ENCODE measurements around the gene NBL1. TPM values are rescaled to one million over a fixed set of nuclear protein-coding genes. Genes with fewer than 3 reads are reported as not detected.
A peak's percentile ranks its signal among the peaks of the same experiment; 100 is the strongest.

The NBL1 gene
- total and polyA plus RNA-seq, 9 of the 15 experiments (the other 6 are each of a cell fraction or from before 2014, with no cell fraction given): 0.10 to 3.7 (median 1.8) TPM; not detected in 1

DNA sequence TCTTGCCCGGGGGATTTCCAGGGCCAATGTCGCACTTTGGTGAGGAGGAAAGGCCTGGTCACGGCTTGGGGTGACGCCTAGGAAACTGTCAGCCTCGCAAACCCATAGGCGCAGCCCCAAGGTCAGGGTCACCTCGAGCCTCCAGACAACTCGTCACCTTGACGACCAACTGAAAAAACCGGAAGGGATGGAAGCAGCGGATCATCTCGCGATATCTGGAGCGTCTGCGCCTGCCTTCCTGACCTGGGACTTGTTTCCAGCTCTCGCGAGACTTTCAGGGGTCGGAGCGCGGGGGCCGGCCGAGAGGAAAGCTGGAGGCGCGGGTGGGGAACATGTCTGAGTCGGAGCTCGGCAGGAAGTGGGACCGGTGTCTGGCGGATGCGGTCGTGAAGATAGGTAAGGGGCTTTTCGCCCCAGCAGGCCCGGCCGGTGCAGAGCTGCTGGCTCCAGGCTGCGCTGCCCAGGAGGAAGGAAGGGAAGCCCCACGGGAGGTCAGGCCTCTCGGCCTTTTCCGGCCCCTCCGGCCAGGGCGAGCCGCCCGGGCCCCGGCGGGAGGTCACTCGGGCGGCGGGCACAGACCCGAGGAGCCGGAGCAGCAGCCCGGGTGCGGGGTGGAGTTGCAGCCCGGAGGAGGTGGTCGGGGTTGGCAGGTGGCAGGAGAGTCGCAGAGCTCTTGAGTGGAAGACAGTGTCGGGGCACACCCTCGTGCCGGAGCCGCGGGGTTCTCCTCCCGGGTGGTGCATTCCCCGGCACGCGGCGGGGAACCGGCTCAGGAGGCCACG is 47.2 kb upstream of the NBL1 start (continued):
- TF ChIP-seq NR3C1 (CRISPR knock-in tag; IDR thresholded peaks at IDR 0.05): no peak
- TF ChIP-seq HDAC1 (IDR thresholded peaks at IDR 0.05): peak in 1 of 2 experiments; percentile 71; a peak in 2 of 4 replicates
- TF ChIP-seq PKNOX1 (IDR thresholded peaks at IDR 0.05): peak; percentile 92
- 0 out of 2 replicates have a peak, but pooled peaks have one; percentile 46 for TF ChIP-seq DPF2 (IDR thresholded peaks at IDR 0.05)
- no peak for TF ChIP-seq NONO (IDR thresholded peaks at IDR 0.05; ENCODE audit: low read depth in 2 of 2, low read length in 1 of 2)
- no peak for TF ChIP-seq HNRNPL (IDR thresholded peaks at IDR 0.05; ENCODE audit: low read depth, low read length)
- no peak for TF ChIP-seq KAT8 (IDR thresholded peaks at IDR 0.05; ENCODE audit: low read depth)
- TF ChIP-seq BMI1 (IDR thresholded peaks at IDR 0.05; ENCODE audit: low read length): peak; percentile 95
- no peak for TF ChIP-seq SNIP1 (IDR thresholded peaks at IDR 0.05; ENCODE audit: low read depth)
- no peak for TF ChIP-seq BDP1 (IDR thresholded peaks at IDR 0.05; ENCODE audit: insufficient read depth, insufficient read length)
- no peak for TF ChIP-seq ELK1 (CRISPR knock-in tag; IDR thresholded peaks at IDR 0.05)
- peak; percentile 69; the same call in 1 of the 2 replicates for TF ChIP-seq ZBTB7A (IDR thresholded peaks at IDR 0.05; ENCODE audit: borderline replicate concordance, control insufficient read depth, low read depth, low read length)
- TF ChIP-seq KAT2B (IDR thresholded peaks at IDR 0.05; ENCODE audit: low read depth, low read length): no peak
- no peak for TF ChIP-seq LARP7 (IDR thresholded peaks at IDR 0.05)
- TF ChIP-seq ZBTB26 (CRISPR knock-in tag; IDR thresholded peaks at IDR 0.05): no peak
- TF ChIP-seq, protein P1, sequence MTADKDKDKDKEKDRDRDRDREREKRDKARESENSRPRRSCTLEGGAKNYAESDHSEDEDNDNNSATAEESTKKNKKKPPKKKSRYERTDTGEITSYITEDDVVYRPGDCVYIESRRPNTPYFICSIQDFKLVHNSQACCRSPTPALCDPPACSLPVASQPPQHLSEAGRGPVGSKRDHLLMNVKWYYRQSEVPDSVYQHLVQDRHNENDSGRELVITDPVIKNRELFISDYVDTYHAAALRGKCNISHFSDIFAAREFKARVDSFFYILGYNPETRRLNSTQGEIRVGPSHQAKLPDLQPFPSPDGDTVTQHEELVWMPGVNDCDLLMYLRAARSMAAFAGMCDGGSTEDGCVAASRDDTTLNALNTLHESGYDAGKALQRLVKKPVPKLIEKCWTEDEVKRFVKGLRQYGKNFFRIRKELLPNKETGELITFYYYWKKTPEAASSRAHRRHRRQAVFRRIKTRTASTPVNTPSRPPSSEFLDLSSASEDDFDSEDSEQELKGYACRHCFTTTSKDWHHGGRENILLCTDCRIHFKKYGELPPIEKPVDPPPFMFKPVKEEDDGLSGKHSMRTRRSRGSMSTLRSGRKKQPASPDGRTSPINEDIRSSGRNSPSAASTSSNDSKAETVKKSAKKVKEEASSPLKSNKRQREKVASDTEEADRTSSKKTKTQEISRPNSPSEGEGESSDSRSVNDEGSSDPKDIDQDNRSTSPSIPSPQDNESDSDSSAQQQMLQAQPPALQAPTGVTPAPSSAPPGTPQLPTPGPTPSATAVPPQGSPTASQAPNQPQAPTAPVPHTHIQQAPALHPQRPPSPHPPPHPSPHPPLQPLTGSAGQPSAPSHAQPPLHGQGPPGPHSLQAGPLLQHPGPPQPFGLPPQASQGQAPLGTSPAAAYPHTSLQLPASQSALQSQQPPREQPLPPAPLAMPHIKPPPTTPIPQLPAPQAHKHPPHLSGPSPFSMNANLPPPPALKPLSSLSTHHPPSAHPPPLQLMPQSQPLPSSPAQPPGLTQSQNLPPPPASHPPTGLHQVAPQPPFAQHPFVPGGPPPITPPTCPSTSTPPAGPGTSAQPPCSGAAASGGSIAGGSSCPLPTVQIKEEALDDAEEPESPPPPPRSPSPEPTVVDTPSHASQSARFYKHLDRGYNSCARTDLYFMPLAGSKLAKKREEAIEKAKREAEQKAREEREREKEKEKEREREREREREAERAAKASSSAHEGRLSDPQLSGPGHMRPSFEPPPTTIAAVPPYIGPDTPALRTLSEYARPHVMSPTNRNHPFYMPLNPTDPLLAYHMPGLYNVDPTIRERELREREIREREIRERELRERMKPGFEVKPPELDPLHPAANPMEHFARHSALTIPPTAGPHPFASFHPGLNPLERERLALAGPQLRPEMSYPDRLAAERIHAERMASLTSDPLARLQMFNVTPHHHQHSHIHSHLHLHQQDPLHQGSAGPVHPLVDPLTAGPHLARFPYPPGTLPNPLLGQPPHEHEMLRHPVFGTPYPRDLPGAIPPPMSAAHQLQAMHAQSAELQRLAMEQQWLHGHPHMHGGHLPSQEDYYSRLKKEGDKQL (CRISPR knock-in tag; IDR thresholded peaks at IDR 0.05; ENCODE audit: borderline replicate concordance): no peak
- TF ChIP-seq, protein P2, sequence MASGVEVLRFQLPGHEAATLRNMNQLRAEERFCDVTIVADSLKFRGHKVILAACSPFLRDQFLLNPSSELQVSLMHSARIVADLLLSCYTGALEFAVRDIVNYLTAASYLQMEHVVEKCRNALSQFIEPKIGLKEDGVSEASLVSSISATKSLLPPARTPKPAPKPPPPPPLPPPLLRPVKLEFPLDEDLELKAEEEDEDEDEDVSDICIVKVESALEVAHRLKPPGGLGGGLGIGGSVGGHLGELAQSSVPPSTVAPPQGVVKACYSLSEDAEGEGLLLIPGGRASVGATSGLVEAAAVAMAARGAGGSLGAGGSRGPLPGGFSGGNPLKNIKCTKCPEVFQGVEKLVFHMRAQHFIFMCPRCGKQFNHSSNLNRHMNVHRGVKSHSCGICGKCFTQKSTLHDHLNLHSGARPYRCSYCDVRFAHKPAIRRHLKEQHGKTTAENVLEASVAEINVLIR (CRISPR knock-in tag; IDR thresholded peaks at IDR 0.05): peak; percentile 59
